SU-DHL-6 (cell line): ENCODE data around the gene JKAMP.

Experiments
- H2AFZ ChIP-seq: fragments of 200-600 bp; sonication (generic); 2 replicates; pipeline ENCODE4 v1.6.1; 2014; ENCODE audit warnings: low read depth, mild to moderate bottlenecking, moderate library complexity, mixed read lengths, antibody characterized with exemption, low read length; ENCODE audit not compliant: severe bottlenecking
- H3F3A ChIP-seq: fragments of 200-600 bp; shearing (Covaris generic); 2 replicates; pipeline ENCODE4 v1.6.0; 2016; ENCODE audit warnings: antibody characterized with exemption, mild to moderate bottlenecking; ENCODE audit not compliant: insufficient read depth
- H3K27ac ChIP-seq: fragments of 200-600 bp; sonication (generic); 2 replicates; pipeline ENCODE4 v1.5.1; 2016; ENCODE audit warnings: low read depth, mild to moderate bottlenecking, low read length, moderate library complexity, mixed read lengths
- H3K27me3 ChIP-seq: fragments of 200-600 bp; sonication (generic), shearing (Covaris generic); 2 replicates; pipeline ENCODE4 v1.6.0; 2014; ENCODE audit warnings: mild to moderate bottlenecking, low read length
- H3K36me3 ChIP-seq: fragments of 200-600 bp; sonication (generic); 2 replicates; pipeline ENCODE4 v1.6.1; 2014; ENCODE audit warnings: mild to moderate bottlenecking, low read length, mixed read lengths
- H3K4me2 ChIP-seq: fragments of 300-600, 200-600 bp; shearing (Covaris generic), sonication (generic); 2 replicates; pipeline ENCODE4 v1.6.0; 2014; ENCODE audit warnings: low read length, low read depth, mild to moderate bottlenecking; ENCODE audit not compliant: poor library complexity, severe bottlenecking
- H3K4me3 ChIP-seq: fragments of 200-600 bp; sonication (generic); 2 replicates; pipeline ENCODE4 v1.5.1; 2014; ENCODE audit warnings: antibody characterized with exemption, low read length, mild to moderate bottlenecking, mixed read lengths; ENCODE audit not compliant: insufficient read depth, poor library complexity, severe bottlenecking
- H3K79me2 ChIP-seq: fragments of 200-600 bp; sonication (generic); 2 replicates; pipeline ENCODE4 v1.6.1; 2014; ENCODE audit warnings: mild to moderate bottlenecking, low read length, moderate library complexity; ENCODE audit not compliant: insufficient read depth
- H3K9ac ChIP-seq: fragments of 200-600 bp; sonication (generic); 2 replicates; pipeline ENCODE4 v1.7.0; 2014; ENCODE audit warnings: mild to moderate bottlenecking, low read length
- H3K9me2 ChIP-seq: fragments of 200-600 bp; sonication (generic); replicated peaks from 2 replicates; pipeline ENCODE4 v1.6.1; 2014; ENCODE audit warnings: low read length; ENCODE audit not compliant: insufficient read depth
- H3K9me3 ChIP-seq: fragments of 200-600 bp; sonication (generic); 2 replicates; pipeline ENCODE4 v1.6.1; 2014; ENCODE audit warnings: low read length, mixed read lengths; ENCODE audit not compliant: insufficient read depth
- H4K20me1 ChIP-seq: fragments of 200-600 bp; sonication (generic); 2 replicates; pipeline ENCODE4 v1.6.1; 2014; ENCODE audit warnings: low read depth, mild to moderate bottlenecking, antibody characterized with exemption, low read length, moderate library complexity, mixed read lengths
- CTCF ChIP-seq: fragments of 200-600 bp; sonication (generic); IDR thresholded peaks from one replicate; pipeline ENCODE4 v1.5.1; 2017; ENCODE audit warnings: antibody characterized with exemption, mild to moderate bottlenecking, low read length, moderate library complexity; ENCODE audit not compliant: insufficient read depth, poor library complexity, severe bottlenecking
- EZH2phosphoT487 ChIP-seq: fragments of 200-600 bp; sonication (generic), shearing (Covaris generic); conservative IDR thresholded peaks from 2 replicates; pipeline ENCODE4 v1.6.1; 2018; ENCODE audit warnings: mild to moderate bottlenecking, antibody characterized with exemption, low read length, moderate library complexity, mixed read lengths

JKAMP gene

GRCh38 chr14:59547310-59547709, 63.0 kb downstream of the JKAMP start:
- no peaks in the 10 kb centered on the region for H4K20me1 ChIP-seq
- H2AFZ ChIP-seq = no peak overlapping the region
- H3K9ac ChIP-seq = no peak overlapping the region
- no peaks in the 10 kb centered on the region for H3K9me3 ChIP-seq
- H3K36me3 ChIP-seq = no peaks in the 10 kb centered on the region
- H3F3A ChIP-seq = no peaks in the 10 kb centered on the region
- H3K27ac ChIP-seq = no peak overlapping the region
- H3K79me2 ChIP-seq = no peaks in the 10 kb centered on the region
- no peak overlapping the region for H3K4me3 ChIP-seq
- no peaks in the 10 kb centered on the region for H3K9me2 ChIP-seq
- TF ChIP-seq CTCF = no peak
- TF ChIP-seq EZH2phosphoT487 = no peak
- H3K27me3 ChIP-seq = no peaks in the 10 kb centered on the region
- no peak overlapping the region for H3K4me2 ChIP-seq
